MM.1S (cell line): ENCODE results near the gene USP47.
A peak's percentile ranks its signal among the peaks of the same experiment; 100 is the strongest.

Experiments
- DNase-seq: peaks from one replicate; pipeline ENCODE4 v3.0.0-alpha.2; 2015
- H2AFZ ChIP-seq: fragments of 300-600 bp; sonication (generic); 2 replicates; pipeline ENCODE4 v1.6.0; 2016; ENCODE audit warnings: antibody characterized with exemption, low read length
- H3F3A ChIP-seq: fragments of 300-600 bp; sonication (generic); 2 replicates; pipeline ENCODE4 v1.6.1; 2016; ENCODE audit warnings: mild to moderate bottlenecking, antibody characterized with exemption, low read length, moderate library complexity, mixed read lengths; ENCODE audit not compliant: insufficient read depth
- H3K27ac ChIP-seq: fragments of 300-600 bp; sonication (generic); 2 replicates; pipeline ENCODE4 v1.5.1; 2016; ENCODE audit warnings: mild to moderate bottlenecking, low read length
- H3K27me3 ChIP-seq: fragments of 300-600 bp; sonication (generic); replicated peaks from 2 replicates; pipeline ENCODE4 v1.6.0; 2016; ENCODE audit warnings: low read length; ENCODE audit not compliant: insufficient read depth
- H3K36me3 ChIP-seq: fragments of 300-600 bp; sonication (generic); replicated peaks from 2 replicates; pipeline ENCODE4 v1.6.1; 2016; ENCODE audit warnings: mild to moderate bottlenecking, low read length, mixed read lengths; ENCODE audit not compliant: insufficient read depth
- H3K4me1 ChIP-seq: fragments of 300-600 bp; sonication (generic); 2 replicates; pipeline ENCODE4 v1.6.1; 2016; ENCODE audit warnings: low read length, mixed read lengths
- H3K4me2 ChIP-seq: fragments of 300-600 bp; sonication (generic); 2 replicates; pipeline ENCODE4 v1.6.0; 2016; ENCODE audit warnings: low read depth, low read length
- H3K4me3 ChIP-seq: fragments of 300-600 bp; sonication (generic); 2 replicates; pipeline ENCODE4 v1.5.1; 2016; ENCODE audit warnings: low read length, mixed read lengths
- H3K79me2 ChIP-seq: fragments of 300-600 bp; sonication (generic); 2 replicates; pipeline ENCODE4 v1.6.1; 2016; ENCODE audit warnings: mixed run types, low read length, mixed read lengths
- H3K9ac ChIP-seq: fragments of 300-600 bp; sonication (generic); 2 replicates; pipeline ENCODE4 v1.6.1; 2016; ENCODE audit warnings: low read length, mixed read lengths
- H3K9me2 ChIP-seq: fragments of 300-600 bp; sonication (generic); replicated peaks from 2 replicates; pipeline ENCODE4 v1.6.1; 2016; ENCODE audit warnings: mild to moderate bottlenecking, low read length, mixed read lengths; ENCODE audit not compliant: insufficient read depth
- H3K9me3 ChIP-seq: fragments of 300-600 bp; sonication (generic); replicated peaks from 2 replicates; pipeline ENCODE4 v1.6.1; 2016; ENCODE audit warnings: mild to moderate bottlenecking, low read length, mixed read lengths; ENCODE audit not compliant: insufficient read depth
- H4K20me1 ChIP-seq: fragments of 300-600 bp; sonication (generic); 2 replicates; pipeline ENCODE4 v1.6.1; 2016; ENCODE audit warnings: mild to moderate bottlenecking, low read length, moderate library complexity, mixed read lengths; ENCODE audit not compliant: insufficient read depth
- CTCF ChIP-seq: fragments of 300-600 bp; sonication (generic); IDR thresholded peaks from 2 replicates; pipeline ENCODE4 v1.5.1; 2016; ENCODE audit warnings: antibody characterized with exemption, low read length, mixed read lengths
- EZH2 ChIP-seq: fragments of 300-600 bp; sonication (generic); optimal IDR thresholded peaks from 2 replicates; pipeline ENCODE3; 2017; ENCODE audit warnings: low read depth, mild to moderate bottlenecking, antibody characterized with exemption, low read length, mixed read lengths
- EZH2phosphoT487 ChIP-seq: fragments of 300-600 bp; sonication (generic); IDR thresholded peaks from 2 replicates; pipeline ENCODE4 v1.6.1; 2018; ENCODE audit warnings: antibody characterized with exemption, low read length

USP47 gene

GRCh38 chr11:11958403-11959231 is 116.8 kb downstream of the USP47 start:
- 0 out of 2 replicates have a peak, but pooled peaks cover 3% of the 10 kb centered on the region for H3K36me3 ChIP-seq
- no peak overlapping the region for H3K4me2 ChIP-seq
- no peaks in the 10 kb centered on the region for H4K20me1 ChIP-seq
- peaks cover 10% of the 10 kb centered on the region; the same call in 1 of the 2 replicates for H3F3A ChIP-seq
- no peak overlapping the region for H3K4me3 ChIP-seq
- no peaks in the 10 kb centered on the region for H3K9me3 ChIP-seq
- peaks cover 20% of the 10 kb centered on the region for H3K4me1 ChIP-seq
- no peak overlapping the region for H2AFZ ChIP-seq
- no peak overlapping the region for H3K9ac ChIP-seq
- DNase-seq, result no peak
- no peaks in the 10 kb centered on the region for H3K27me3 ChIP-seq
- no peak for TF ChIP-seq CTCF
- TF ChIP-seq EZH2, result no peak
- TF ChIP-seq EZH2phosphoT487, result no peak
- H3K79me2 ChIP-seq, result no peaks in the 10 kb centered on the region
- no peaks in the 10 kb centered on the region for H3K9me2 ChIP-seq
- H3K27ac ChIP-seq, result no peak overlapping the region

GRCh38 chr11:11959601-11960000 is 117.8 kb downstream of the USP47 start:
- no peaks in the 10 kb centered on the region for H3K79me2 ChIP-seq
- H3K9me3 ChIP-seq, result no peaks in the 10 kb centered on the region
- no peak for DNase-seq
- peaks cover 20% of the 10 kb centered on the region for H3K4me1 ChIP-seq
- H3F3A ChIP-seq, result peaks cover 10% of the 10 kb centered on the region; the same call in 1 of the 2 replicates
- H3K9ac ChIP-seq, result no peak overlapping the region
- no peak overlapping the region for H2AFZ ChIP-seq
- TF ChIP-seq EZH2phosphoT487 (no peak), EZH2 (no peak), CTCF (no peak)
- no peaks in the 10 kb centered on the region for H4K20me1 ChIP-seq
- 0 out of 2 replicates have a peak, but pooled peaks cover 3% of the 10 kb centered on the region for H3K36me3 ChIP-seq
- no peak overlapping the region for H3K4me3 ChIP-seq
- no peak overlapping the region for H3K4me2 ChIP-seq
- no peaks in the 10 kb centered on the region for H3K27me3 ChIP-seq
- H3K27ac ChIP-seq, result no peak overlapping the region
- no peaks in the 10 kb centered on the region for H3K9me2 ChIP-seq

GRCh38 chr11:11960687-11961086 is 118.9 kb downstream of the USP47 start:
- peaks cover 20% of the 10 kb centered on the region for H3K4me1 ChIP-seq
- H3K27ac ChIP-seq, result peak overlapping the region; percentile 34; the same call in 1 of the 2 replicates
- H2AFZ ChIP-seq, result no peak overlapping the region
- peak overlapping the region; percentile 31; the same call in 1 of the 2 replicates for H3K4me2 ChIP-seq
- H3K36me3 ChIP-seq, result 0 out of 2 replicates have a peak, but pooled peaks cover under 1% of the 10 kb centered on the region
- no peaks in the 10 kb centered on the region for H3K9me2 ChIP-seq
- H3K27me3 ChIP-seq, result no peaks in the 10 kb centered on the region
- H3K9ac ChIP-seq, result no peak overlapping the region
- H3K9me3 ChIP-seq, result no peaks in the 10 kb centered on the region
- peaks cover 10% of the 10 kb centered on the region; the same call in 1 of the 2 replicates for H3F3A ChIP-seq
- TF ChIP-seq EZH2 (no peak), EZH2phosphoT487 (no peak), CTCF (no peak)
- H3K4me3 ChIP-seq, result no peak overlapping the region
- no peaks in the 10 kb centered on the region for H4K20me1 ChIP-seq
- DNase-seq, result peak; percentile 56
- H3K79me2 ChIP-seq, result no peaks in the 10 kb centered on the region
